Mesenchymal stem cell (in vitro differentiated cells and primary cell): ENCODE data around the gene GDAP2.
A peak's percentile ranks its signal among the peaks of the same experiment; 100 is the strongest.

Experiments used
- DNase-seq: peaks from one replicate; pipeline ENCODE4 v3.0.0-alpha.2; 2013
- H2AFZ ChIP-seq: one replicate; pipeline ENCODE4 v1.6.1; 2013; ENCODE audit warnings: low read depth, mild to moderate bottlenecking, control low read depth, inconsistent platforms, low read length, moderate library complexity
- H2AK5ac ChIP-seq: 2 replicates; pipeline ENCODE4 v1.6.1; 2013; ENCODE audit warnings: low read length, moderate library complexity, mild to moderate bottlenecking, inconsistent platforms; ENCODE audit not compliant: severe bottlenecking
- H2BK120ac ChIP-seq: one replicate; pipeline ENCODE4 v1.6.1; 2013; ENCODE audit warnings: low read depth, mild to moderate bottlenecking, inconsistent platforms, low read length, moderate library complexity
- H2BK12ac ChIP-seq, 2 experiments: one replicate each; pipeline ENCODE4 v1.6.1; 2013; ENCODE audit warnings: inconsistent platforms in 2 of 2, low read length in 2 of 2, mild to moderate bottlenecking in 2 of 2, moderate library complexity in 2 of 2, control low read depth in 1 of 2
- H2BK15ac ChIP-seq: one replicate; pipeline ENCODE4 v1.6.1; 2013; ENCODE audit warnings: mild to moderate bottlenecking, low read depth, inconsistent platforms; ENCODE audit not compliant: poor library complexity, severe bottlenecking
- H2BK5ac ChIP-seq: 2 replicates; pipeline ENCODE4 v1.6.1; 2013; ENCODE audit warnings: low read depth, mild to moderate bottlenecking, low read length, control low read depth, inconsistent platforms; ENCODE audit not compliant: poor library complexity, severe bottlenecking
- H3K14ac ChIP-seq, 2 experiments: one replicate each; pipeline ENCODE4 v1.6.1; 2013; ENCODE audit warnings: inconsistent platforms in 2 of 2, low read length in 2 of 2, control low read depth in 1 of 2, mild to moderate bottlenecking in 1 of 2, moderate library complexity in 1 of 2
- H3K18ac ChIP-seq, 2 experiments: one replicate each; pipeline ENCODE4 v1.6.1; 2013; ENCODE audit warnings: inconsistent platforms in 2 of 2, low read length in 2 of 2, control low read depth in 1 of 2, low read depth in 1 of 2, mild to moderate bottlenecking in 1 of 2
- H3K23ac ChIP-seq, 2 experiments: one replicate each; pipeline ENCODE4 v1.6.1; 2013; ENCODE audit warnings: inconsistent platforms in 2 of 2, low read length in 2 of 2, mild to moderate bottlenecking in 2 of 2, moderate library complexity in 2 of 2, control low read depth in 1 of 2
- H3K27ac ChIP-seq: 2 replicates; pipeline ENCODE4 v1.5.1; 2013; ENCODE audit warnings: mild to moderate bottlenecking, moderate library complexity, low read length, control low read depth, inconsistent platforms; ENCODE audit not compliant: poor library complexity, severe bottlenecking
- H3K27me3 ChIP-seq, 2 experiments: 2 replicates each; pipeline versions ENCODE4 v1.6.1 to v1.7.0; 2013; ENCODE audit warnings: low read length in 2 of 2, mild to moderate bottlenecking in 2 of 2, moderate library complexity in 2 of 2, control low read depth in 1 of 2, inconsistent platforms in 1 of 2; ENCODE audit not compliant: control insufficient read depth in 1 of 2, insufficient read depth in 1 of 2
- H3K36me3 ChIP-seq, 2 experiments: 2 replicates each; pipeline versions ENCODE4 v1.6.1 to v1.7.0; 2013; ENCODE audit warnings: low read length in 2 of 2, control low read depth in 1 of 2, inconsistent platforms in 1 of 2, low read depth in 1 of 2, mild to moderate bottlenecking in 1 of 2; ENCODE audit not compliant: insufficient read depth in 2 of 2, control insufficient read depth in 1 of 2
- H3K4ac ChIP-seq, 2 experiments: one replicate each; pipeline ENCODE4 v1.6.1; 2013; ENCODE audit warnings: inconsistent platforms in 2 of 2, low read length in 2 of 2, mild to moderate bottlenecking in 2 of 2, moderate library complexity in 2 of 2, control low read depth in 1 of 2, low read depth in 1 of 2
- H3K4me1 ChIP-seq: 2 replicates; pipeline ENCODE4 v1.6.1; 2013; ENCODE audit warnings: low read depth, low read length, control low read depth; ENCODE audit not compliant: control insufficient read depth, insufficient read depth
- H3K4me2 ChIP-seq: 2 replicates; pipeline ENCODE4 v1.6.1; 2013; ENCODE audit warnings: low read length, mild to moderate bottlenecking, inconsistent platforms; ENCODE audit not compliant: poor library complexity, severe bottlenecking
- H3K4me3 ChIP-seq, 2 experiments: 2 replicates each; pipeline versions ENCODE4 v1.5.1 to v1.7.0; 2013; ENCODE audit warnings: low read length in 2 of 2, mild to moderate bottlenecking in 2 of 2, control low read depth in 1 of 2, low read depth in 1 of 2; ENCODE audit not compliant: insufficient read depth in 1 of 2
- H3K79me1 ChIP-seq: replicated peaks from 2 replicates; pipeline ENCODE4 v1.6.1; 2013; ENCODE audit warnings: mild to moderate bottlenecking, control low read depth, low read length, inconsistent platforms; ENCODE audit not compliant: poor library complexity, severe bottlenecking
- H3K9ac ChIP-seq: 2 replicates; pipeline ENCODE4 v1.7.0; 2013; ENCODE audit warnings: mild to moderate bottlenecking, low read length, moderate library complexity
- H3K9me3 ChIP-seq: 2 replicates; pipeline ENCODE4 v1.7.0; 2013; ENCODE audit warnings: mild to moderate bottlenecking, low read length; ENCODE audit not compliant: control insufficient read depth
- H4K8ac ChIP-seq: one replicate; pipeline ENCODE4 v1.6.1; 2013; ENCODE audit warnings: inconsistent platforms, mild to moderate bottlenecking, low read length, moderate library complexity
- H4K91ac ChIP-seq: one replicate; pipeline ENCODE4 v1.6.1; 2013; ENCODE audit warnings: mild to moderate bottlenecking, low read length, inconsistent platforms
- WGBS: methylation state at CpG from one replicate; pipeline ENCODE4 v1.1.7; 2013; ENCODE audit warnings: mixed read lengths; 5-methylcytosine and 5-hydroxymethylcytosine counted together

Gene GDAP2

DNA sequence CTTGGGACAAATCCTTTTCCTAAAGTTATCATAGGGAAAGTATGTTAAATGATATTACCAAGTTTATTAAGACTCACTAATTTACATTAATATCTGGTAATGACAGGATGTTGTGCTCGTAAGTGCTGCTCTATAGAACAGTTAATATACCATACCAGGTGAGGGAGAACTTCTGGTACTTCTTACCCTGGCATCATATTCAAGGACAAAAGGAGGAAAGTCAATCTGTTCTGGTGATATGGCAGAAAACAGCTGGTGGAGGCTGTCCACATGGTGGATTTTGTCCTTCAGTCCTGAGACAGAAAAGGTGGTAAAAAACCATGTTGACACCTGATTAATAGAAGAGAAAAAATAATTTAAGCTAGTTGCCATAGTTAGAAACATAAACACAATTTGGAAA lies 51.6 kb downstream of the GDAP2 start:
- H3K14ac ChIP-seq: no peak overlapping the region

DNA sequence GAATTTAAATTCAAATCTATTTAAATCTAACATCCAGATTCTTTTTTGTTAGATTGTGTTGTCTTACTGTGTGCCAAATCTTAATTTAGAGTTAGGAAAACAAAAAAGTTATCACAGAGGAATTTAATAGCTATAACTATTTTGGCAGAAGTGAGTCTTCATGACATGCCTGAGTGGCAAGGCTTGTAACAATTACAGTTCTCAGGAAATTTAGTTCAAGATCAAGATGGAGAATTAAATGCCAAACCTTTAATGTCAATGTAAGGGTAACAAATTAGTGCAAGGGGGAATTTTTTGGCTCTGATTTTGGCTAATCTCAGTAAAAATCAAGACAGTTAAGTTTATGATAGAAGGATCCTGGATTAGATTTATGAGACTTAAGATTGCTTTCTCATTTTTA lies 58.4 kb downstream of the GDAP2 start:
- Histone ChIP-seq H3K4ac (no peak overlapping the region), H2BK12ac (no peak overlapping the region), H3K4me2 (no peak overlapping the region), H3K9me3 (peaks cover 29% of the 10 kb centered on the region), H3K36me3 (peaks cover 15 to 71% of the 10 kb centered on the region in 2 experiments), H3K4me1 (no peaks in the 10 kb centered on the region), H3K27me3 (no peaks in the 10 kb centered on the region), H2AFZ (no peak overlapping the region), H3K14ac (no peak overlapping the region), H4K8ac (no peak overlapping the region), H3K9ac (no peak overlapping the region), H4K91ac (no peak overlapping the region), H3K23ac (no peak overlapping the region), H2BK15ac (no peak overlapping the region), H2BK120ac (no peak overlapping the region), H3K27ac (no peak overlapping the region), H3K4me3 (no peak overlapping the region), H3K79me1 (peaks cover 2% of the 10 kb centered on the region), H2BK5ac (no peak overlapping the region), H2AK5ac (no peak overlapping the region), H3K18ac (no peak overlapping the region)
- no peak for DNase-seq

More for the DNA sequence above, 51.6 kb downstream of the GDAP2 start:
- WGBS: no CpG with 5 or more reads among the region's 1 CpG
- no peak overlapping the region for H3K18ac ChIP-seq
- H2AK5ac ChIP-seq: no peak overlapping the region
- no peak overlapping the region for H2BK5ac ChIP-seq
- H3K4me3 ChIP-seq: no peak overlapping the region
- H3K27me3 ChIP-seq: no peaks in the 10 kb centered on the region
- DNase-seq: no peak
- no peak overlapping the region for H2BK120ac ChIP-seq
- peaks cover 28% of the 10 kb centered on the region for H3K9me3 ChIP-seq
- H3K27ac ChIP-seq: no peak overlapping the region
- H4K8ac ChIP-seq: no peak overlapping the region
- no peak overlapping the region for H2BK12ac ChIP-seq
- no peak overlapping the region for H3K4me2 ChIP-seq
- H2BK15ac ChIP-seq: no peak overlapping the region
- H3K36me3 ChIP-seq: peaks cover 14 to 93% of the 10 kb centered on the region in 2 experiments
- H3K4me1 ChIP-seq: no peaks in the 10 kb centered on the region
- H4K91ac ChIP-seq: no peak overlapping the region
- H3K23ac ChIP-seq: no peak overlapping the region
- peaks cover 2% of the 10 kb centered on the region for H3K79me1 ChIP-seq
- no peak overlapping the region for H3K4ac ChIP-seq
- H3K9ac ChIP-seq: no peak overlapping the region
- no peak overlapping the region for H2AFZ ChIP-seq

DNA sequence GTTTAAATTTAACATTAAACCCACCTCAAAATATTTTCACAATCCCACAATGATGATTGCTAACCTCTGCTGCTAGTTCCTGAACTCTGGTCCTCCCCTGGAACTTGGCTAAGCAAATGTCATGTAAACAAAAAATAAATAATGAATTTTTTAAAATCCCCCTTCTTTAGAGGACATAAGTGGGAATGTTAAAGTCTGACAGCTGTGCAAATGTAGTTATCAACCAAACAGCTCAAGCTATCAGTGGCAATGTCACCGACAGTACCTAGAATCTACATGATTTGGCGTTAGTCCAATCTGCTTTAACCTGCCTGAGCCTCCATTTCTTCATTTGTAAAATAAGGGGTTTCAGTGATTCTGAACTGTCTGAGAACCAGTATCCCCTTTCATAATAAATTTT lies 67.7 kb downstream of the GDAP2 start:
- 80% methylated on average over 2 of the region's 2 CpGs for WGBS
- Histone ChIP-seq H3K14ac (no peak overlapping the region), H2AK5ac (no peak overlapping the region), H4K91ac (no peak overlapping the region), H3K79me1 (no peaks in the 10 kb centered on the region), H2AFZ (no peak overlapping the region), H3K9ac (no peak overlapping the region), H3K4me1 (no peaks in the 10 kb centered on the region), H3K4me2 (no peak overlapping the region), H3K9me3 (no peaks in the 10 kb centered on the region), H3K36me3 (peaks cover 2 to 24% of the 10 kb centered on the region in 2 experiments), H2BK15ac (no peak overlapping the region), H3K23ac (no peak overlapping the region), H3K27me3 (no peaks in the 10 kb centered on the region), H4K8ac (no peak overlapping the region), H2BK12ac (no peak overlapping the region), H3K4ac (no peak overlapping the region), H2BK120ac (no peak overlapping the region), H3K27ac (no peak overlapping the region), H3K18ac (no peak overlapping the region), H3K4me3 (no peak overlapping the region), H2BK5ac (no peak overlapping the region)
- DNase-seq: no peak

DNA sequence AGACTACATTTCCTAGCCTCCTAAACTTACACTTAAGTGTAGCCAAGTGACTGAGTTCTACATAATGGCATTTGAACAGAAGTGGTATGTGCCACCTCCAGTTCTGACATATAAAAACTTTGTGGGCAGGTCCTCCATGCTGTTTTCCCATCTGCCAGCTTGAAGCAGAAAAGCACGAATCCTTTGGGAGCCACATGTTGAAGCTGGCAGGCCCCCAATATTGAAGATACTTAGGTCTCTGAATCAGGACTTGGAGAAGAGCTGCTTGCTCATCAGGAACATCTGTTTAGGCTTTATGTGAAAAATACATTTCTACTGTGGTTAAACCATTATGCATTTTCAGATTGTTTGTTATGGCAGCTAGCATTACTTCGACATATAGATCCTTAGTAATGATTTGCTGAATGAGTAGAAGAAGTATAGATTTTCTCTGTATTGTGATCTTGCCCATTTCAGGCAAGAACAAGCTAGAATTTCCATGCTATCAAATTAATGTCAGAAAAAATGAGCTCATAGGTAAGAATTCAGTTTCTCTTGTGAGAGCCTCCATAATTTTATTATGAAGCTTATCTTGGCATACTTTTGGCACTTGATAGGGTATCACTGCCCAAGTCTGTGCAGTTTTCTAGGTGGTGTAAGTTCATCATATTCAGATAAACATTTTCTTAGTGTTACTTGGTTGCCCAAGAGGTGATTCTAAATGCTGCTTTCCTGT lies 68.4 kb downstream of the GDAP2 start:
- no peak overlapping the region for H3K23ac ChIP-seq
- H3K14ac ChIP-seq: no peak overlapping the region
- H3K36me3 ChIP-seq: peaks cover 1 to 19% of the 10 kb centered on the region in 2 experiments
- H2AK5ac ChIP-seq: no peak overlapping the region
- H4K91ac ChIP-seq: no peak overlapping the region
- no peak overlapping the region for H2BK120ac ChIP-seq
- 85% methylated on average over 2 of the region's 2 CpGs for WGBS
- H3K4ac ChIP-seq: no peak overlapping the region
- H3K18ac ChIP-seq: peak overlapping the region in 1 of 2 experiments; percentile 4
- no peak overlapping the region for H3K4me3 ChIP-seq
- peak; percentile 41 for DNase-seq
- no peaks in the 10 kb centered on the region for H3K9me3 ChIP-seq
- no peaks in the 10 kb centered on the region for H3K79me1 ChIP-seq
- H2AFZ ChIP-seq: no peak overlapping the region
- H3K9ac ChIP-seq: no peak overlapping the region
- H4K8ac ChIP-seq: no peak overlapping the region
- H2BK15ac ChIP-seq: no peak overlapping the region
- no peaks in the 10 kb centered on the region for H3K27me3 ChIP-seq
- H2BK12ac ChIP-seq: no peak overlapping the region
- H3K4me2 ChIP-seq: no peak overlapping the region
- H3K4me1 ChIP-seq: no peaks in the 10 kb centered on the region
- no peak overlapping the region for H2BK5ac ChIP-seq
- no peak overlapping the region for H3K27ac ChIP-seq
